HG02943 (cell line): ENCODE results near the gene ATG2B.

Experiments
- ATAC-seq: cut with Tn5 transposase; IDR thresholded peaks from one replicate; pipeline ENCODE4 v1.9.1; 2021; ENCODE audit warnings: mild to moderate bottlenecking, low read depth, moderate library complexity; ENCODE audit not compliant: unreplicated experiment

The ATG2B gene

GRCh38 chr14:96273629-96274028 lies 89.5 kb downstream of the ATG2B start:
- no peak for ATAC-seq

DNA sequence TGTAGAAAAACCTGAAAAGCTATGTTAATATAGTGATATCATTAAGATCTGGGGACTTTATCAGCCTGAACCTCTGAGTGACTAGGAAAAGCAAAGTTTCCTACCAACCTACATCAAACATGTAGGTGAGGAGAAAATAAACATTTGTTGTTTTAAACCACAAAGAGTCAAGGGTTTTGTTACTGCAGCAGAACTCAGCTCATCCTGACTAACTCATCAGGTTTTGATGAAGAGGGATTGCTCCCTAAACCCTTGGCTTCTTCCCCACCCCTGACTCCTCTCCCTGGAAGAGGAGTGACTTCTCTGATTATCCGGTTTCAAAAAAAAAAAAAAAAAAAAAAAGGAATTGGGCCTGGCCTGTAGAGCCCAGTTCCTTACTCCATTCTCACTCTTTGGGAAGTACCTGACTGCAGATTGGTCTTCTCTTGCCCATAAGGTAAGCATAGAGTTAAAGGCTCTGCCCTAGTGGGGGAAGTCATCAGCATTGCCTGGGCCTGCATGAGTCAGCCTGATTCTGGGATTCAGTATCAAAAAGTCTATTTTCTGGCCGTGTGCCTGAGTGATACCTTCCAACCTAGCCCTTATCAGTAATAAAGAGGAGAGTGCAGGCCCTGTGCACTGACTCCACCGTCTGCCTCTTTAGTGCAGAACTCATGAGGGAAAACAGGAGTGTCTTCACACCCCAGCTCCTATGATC lies 90.2 kb downstream of the ATG2B start:
- ATAC-seq, result no peak

GRCh38 chr14:96271421-96271762 lies 91.7 kb downstream of the ATG2B start:
- ATAC-seq, result no peak

DNA sequence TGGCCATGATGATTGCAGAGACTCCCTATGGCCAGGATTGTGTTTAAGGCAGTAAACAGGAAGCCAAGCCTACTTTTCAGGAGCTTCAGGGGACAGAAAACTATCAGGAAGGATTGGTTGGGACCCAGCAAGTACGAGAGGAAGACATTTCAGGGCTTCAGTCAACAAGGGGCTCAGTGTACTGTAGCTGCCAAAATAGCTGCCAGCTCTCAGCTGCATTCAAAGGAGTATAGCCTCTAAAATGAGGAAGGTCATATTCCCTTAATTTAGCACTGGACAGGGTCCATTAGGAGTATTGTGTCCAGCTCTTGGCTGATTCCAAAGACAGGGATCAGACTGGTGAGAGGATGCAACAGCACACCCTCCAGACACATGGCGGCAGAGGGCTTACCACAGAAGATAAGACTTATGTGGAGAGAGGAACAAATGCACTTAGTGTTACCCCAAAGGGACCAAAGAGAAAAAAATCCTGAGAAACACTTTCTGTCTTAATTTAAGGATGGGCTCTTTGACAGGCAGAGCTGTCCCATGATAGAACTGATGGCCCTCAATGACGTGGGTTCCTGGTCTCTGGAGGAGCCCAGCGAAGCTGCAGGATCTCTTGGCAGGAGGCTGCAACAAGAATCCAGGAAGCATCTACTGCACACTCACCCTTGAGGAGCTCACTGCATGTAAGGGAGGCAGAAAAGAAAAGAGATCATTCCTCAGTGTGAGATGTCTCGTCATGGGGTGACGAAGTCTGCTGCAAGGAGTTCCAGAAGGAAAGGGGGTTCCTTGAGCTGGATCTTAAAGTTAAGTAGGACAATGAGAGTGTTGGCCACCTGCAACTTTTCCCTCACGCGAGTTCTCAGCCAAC lies 92.3 kb downstream of the ATG2B start:
- ATAC-seq, result no peak

GRCh38 chr14:96269359-96269710 lies 93.8 kb downstream of the ATG2B start:
- ATAC-seq, result no peak

DNA sequence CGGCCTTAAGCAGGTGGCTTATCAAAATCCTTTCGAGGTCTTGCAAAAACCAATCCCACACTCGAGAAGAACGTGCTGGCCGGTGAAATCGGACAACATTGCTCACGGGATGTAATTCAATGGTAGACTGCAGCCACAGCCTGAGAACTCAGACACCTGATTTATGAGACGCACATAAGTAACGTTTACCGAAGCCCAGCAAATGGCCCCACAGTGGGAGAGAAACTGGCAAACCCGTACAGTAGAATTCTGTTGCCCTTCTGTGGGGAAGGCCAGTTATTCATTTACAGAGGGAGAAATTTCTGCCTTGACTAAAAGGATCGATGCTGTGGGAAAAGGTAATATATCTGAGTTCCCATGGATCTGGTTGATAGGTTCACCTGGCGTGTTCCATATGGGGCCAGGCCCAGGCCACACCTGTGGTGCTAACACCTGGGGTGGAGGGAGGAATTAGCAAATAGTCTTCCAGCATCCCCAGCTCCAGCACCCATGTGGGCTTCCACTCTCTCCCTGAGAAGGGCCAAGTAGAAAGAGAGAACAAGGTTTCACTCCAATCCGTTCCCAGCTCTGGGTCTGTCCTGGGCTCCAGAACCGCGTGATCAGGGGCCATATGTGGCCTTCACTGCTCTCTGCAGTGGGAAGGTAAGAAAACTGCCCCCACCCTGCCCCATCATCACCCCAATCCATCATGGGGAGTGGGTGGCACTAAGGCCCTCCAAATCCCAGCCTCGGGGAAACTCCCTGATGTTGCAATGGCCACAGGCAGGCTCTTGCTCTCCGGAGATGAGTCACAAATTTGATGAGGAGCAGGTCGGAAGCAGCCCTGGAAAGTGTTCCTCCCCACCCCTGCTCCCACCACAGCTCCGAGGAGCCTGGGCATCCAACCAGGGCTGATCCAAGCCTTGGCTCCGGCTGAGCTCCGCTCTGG lies 94.4 kb downstream of the ATG2B start:
- no peak for ATAC-seq

DNA sequence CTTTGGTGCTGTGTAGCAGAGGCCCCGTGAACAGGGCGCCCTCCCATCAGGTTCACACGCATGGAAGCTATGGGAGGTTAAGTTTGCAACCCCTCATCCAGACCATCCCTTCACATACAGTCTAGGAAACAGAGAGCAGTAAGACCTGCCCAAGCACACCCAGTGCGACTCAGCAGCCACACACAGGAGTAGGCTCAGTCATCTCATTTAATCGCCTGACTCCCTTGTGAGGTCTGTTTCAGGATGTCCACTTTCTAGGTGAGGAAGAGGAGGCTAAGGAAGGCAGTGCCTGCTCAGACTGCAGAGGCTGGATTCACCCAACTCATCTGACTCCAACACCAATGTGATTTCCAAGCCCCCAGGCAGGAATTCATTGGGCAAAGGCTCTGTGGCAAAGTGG lies 95.2 kb downstream of the ATG2B start:
- no peak for ATAC-seq

- no peak for ATAC-seq
Observed at GRCh38 chr14:96267336-96267735, 95.8 kb downstream of the ATG2B start.

DNA sequence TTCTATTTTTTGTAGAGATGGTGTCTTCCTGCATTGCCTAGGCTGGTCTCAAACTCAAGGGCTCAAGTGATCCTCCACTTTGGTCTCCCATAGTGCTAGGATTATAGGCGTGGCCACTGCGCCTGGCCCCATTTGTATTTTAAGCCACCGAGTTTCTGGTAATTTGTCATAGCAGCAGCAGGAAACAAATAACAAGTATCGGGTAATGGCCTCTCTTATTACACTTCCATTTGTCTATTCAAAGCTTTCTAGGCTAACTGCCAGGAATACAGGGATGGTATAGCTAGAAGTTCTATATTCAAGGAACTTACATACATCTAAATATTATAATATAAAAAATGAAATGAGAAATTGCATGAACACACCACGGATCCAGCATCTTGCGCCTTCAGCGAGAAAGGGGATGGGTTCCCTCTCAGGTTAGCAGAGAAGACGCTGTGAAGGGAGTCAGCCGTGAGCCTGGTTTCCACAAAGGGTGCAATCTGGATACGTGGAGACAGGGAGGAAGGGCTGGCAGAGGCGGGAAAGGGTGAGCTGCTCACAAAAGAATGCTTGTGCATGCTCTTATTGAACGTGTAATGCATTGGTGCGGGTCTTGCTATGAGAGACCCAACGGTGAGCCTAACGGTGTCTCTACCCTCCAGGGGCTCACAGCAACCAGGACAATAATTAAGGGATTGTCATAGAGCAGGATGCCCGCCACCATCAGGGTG lies 97.6 kb downstream of the ATG2B start:
- no peak for ATAC-seq

GRCh38 chr14:96264853-96265252 lies 98.3 kb downstream of the ATG2B start:
- ATAC-seq, result no peak

DNA sequence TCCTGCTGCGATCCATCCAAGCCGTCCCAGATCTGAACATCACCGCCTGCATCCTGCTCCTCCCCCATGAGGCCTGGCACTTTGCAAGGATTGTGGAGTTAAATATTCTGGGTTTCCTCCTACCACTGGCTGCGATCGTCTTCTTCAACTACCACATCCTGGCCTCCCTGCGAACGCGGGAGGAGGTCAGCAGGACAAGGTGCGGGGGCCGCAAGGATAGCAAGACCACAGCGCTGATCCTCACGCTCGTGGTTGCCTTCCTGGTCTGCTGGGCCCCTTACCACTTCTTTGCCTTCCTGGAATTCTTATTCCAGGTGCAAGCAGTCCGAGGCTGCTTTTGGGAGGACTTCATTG lies 99.0 kb downstream of the ATG2B start:
- ATAC-seq, result no peak

DNA sequence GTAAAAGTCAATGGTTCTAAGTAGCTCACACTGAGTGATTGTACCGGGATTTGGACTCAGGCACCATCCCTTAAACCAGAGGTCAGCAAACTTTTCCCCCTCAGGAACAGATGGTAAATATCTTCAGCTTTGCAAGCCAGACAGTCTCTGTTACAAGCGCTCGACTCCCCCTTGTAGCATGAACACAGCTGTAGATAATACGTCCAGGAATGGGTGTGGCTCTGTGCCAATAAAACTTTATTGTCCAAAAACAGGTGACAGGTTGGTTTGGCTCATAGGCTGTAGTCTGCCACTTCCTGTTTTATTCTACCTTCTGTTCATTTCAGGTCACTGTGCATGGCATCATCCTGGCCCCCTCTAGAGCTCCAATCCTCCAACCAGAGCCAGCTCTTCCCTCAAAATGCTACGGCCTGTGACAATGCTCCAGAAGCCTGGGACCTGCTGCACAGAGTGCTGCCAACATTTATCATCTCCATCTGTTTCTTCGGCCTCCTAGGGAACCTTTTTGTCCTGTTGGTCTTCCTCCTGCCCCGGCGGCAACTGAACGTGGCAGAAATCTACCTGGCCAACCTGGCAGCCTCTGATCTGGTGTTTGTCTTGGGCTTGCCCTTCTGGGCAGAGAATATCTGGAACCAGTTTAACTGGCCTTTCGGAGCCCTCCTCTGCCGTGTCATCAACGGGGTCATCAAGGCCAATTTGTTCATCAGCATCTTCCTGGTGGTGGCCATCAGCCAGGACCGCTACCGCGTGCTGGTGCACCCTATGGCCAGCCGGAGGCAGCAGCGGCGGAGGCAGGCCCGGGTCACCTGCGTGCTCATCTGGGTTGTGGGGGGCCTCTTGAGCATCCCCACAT lies 99.6 kb downstream of the ATG2B start:
- ATAC-seq, result no peak

DNA sequence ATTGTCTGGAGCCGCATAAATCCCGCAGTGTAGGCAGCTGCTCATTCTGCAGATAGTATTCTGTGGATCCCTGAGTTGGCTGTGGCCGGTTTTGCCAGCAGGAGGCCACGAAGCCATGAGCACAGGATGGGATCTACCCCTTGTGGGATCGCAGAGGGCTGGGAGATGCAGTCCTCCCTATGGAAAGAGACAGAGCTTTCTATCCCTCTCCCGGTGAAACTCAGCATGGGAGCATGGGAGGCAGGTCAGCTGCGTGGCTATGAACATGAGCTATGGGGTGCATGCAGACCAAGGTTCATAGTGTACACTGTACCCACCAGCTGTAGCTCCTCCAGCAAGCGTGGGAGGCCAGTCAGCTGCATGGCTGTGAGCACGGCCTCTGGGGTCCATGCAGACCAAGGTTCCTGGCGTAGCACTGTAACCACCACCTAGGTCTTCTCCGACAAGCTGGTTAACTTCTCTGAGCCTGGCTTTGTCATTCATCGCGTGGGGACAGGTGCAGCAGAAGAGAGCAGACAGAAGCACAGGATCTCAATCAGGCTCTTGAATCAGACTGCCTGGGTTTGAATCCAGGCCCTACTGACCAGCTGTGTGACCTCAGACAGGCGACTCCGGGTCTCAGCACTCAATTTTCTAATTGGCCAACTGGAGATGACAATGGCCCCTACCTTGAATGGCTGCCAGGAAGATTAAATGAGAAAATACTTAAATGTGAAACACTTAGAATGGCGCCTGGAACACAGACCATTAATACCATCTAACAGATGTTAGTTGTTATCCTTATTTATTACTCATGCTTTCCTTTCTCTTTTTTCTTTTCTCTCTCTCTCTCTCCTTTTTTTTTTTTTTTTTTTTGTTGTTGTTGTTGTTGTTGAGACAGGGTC lies 101.1 kb downstream of the ATG2B start:
- ATAC-seq, result no peak

DNA sequence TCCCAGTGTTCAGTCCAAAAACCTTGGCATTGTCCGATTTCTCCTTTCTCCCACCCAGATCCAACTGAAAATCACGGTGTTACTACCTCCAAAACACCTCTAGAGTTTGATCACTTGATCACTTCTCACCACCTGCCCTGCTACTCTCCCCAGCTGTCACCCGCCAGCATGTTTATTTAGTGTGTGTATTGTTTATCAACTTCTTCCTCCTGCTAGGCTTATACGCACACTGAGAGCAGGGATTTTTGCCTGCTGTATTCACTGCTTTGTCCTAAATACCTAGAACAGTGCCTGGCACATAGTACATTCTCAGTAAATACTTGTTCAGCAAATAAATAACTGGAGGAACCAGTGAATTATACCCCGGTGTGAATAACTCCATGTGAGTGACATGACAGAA lies 102.1 kb downstream of the ATG2B start:
- no peak for ATAC-seq

- ATAC-seq, result no peak
Observed at GRCh38 chr14:96260341-96260821, 102.8 kb downstream of the ATG2B start.

- ATAC-seq, result no peak
Observed at GRCh38 chr14:96257900-96258299, 105.2 kb downstream of the ATG2B start.

DNA sequence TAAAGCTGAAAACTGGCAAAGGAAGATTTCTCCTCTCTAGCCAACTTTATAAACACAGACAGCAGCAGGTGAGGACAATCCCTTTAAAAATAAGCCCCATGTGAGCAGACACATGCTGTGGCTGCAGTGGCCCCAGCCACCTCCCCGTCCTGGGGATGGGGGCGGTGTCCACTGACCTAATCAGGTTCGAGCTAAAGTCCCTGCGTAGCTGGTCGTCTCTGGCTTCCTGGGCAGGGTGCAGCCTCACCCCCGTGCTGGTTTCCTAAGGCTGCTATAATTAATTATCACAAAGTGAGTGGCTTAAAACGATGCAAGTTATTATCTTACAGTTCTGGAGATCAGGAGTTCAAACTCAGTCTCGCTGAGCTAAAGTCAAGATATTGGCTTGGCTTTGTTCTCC lies 106.1 kb downstream of the ATG2B start:
- ATAC-seq, result no peak

DNA sequence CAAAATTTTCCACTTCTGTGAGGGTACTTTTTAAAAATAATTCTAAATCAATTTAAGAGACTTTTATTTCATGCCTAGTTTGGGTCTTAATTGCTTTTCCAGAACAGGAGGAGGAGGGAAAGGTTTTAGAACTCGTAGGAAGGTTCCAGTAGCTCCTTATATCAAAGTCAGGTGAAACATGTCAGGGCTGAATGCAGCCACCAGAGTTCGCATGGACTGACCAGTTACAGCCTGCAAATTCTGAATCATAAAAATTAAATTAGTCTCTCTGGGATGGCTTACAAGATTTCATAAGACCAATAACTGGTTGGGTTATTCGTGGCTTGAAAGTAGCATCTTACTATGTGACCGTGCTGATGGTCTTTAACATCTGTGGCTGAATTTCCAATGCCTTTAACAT lies 106.7 kb downstream of the ATG2B start:
- ATAC-seq, result no peak
